Osteocyte (in vitro differentiated cells): ENCODE results near the gene RYR2. TPM values are rescaled to one million over a fixed set of nuclear protein-coding genes. Genes with fewer than 3 reads are reported as not detected.

Experiments used
- DNase-seq: peaks from one replicate; pipeline ENCODE4 v3.0.0; 2021; ENCODE audit warnings: mixed read lengths; ENCODE audit not compliant: unreplicated experiment; ENCODE audit errors: extremely low spot score
- H3K27ac Mint-ChIP-seq: one replicate; pipeline ENCODE4 v1.8.0; 2021; ENCODE audit warnings: mild to moderate bottlenecking, mixed read lengths; ENCODE audit not compliant: unreplicated experiment
- H3K27me3 Mint-ChIP-seq: one replicate; pipeline ENCODE4 v1.8.0; 2021; ENCODE audit warnings: mixed read lengths; ENCODE audit not compliant: unreplicated experiment
- H3K36me3 Mint-ChIP-seq: one replicate; pipeline ENCODE4 v1.8.0; 2021; ENCODE audit warnings: mixed read lengths; ENCODE audit not compliant: unreplicated experiment
- H3K4me1 Mint-ChIP-seq: one replicate; pipeline ENCODE4 v1.8.0; 2021; ENCODE audit warnings: mixed read lengths; ENCODE audit not compliant: unreplicated experiment
- H3K4me3 Mint-ChIP-seq: one replicate; pipeline ENCODE4 v1.8.0; 2021; ENCODE audit warnings: mild to moderate bottlenecking, moderate library complexity, mixed read lengths; ENCODE audit not compliant: unreplicated experiment
- H3K9me3 Mint-ChIP-seq: one replicate; pipeline ENCODE4 v1.8.0; 2021; ENCODE audit warnings: mixed read lengths; ENCODE audit not compliant: unreplicated experiment
- total RNA-seq: library from RNA; stranded (reverse); gene quantifications from 2 replicates; pipeline ENCODE4 v1.2.1, GENCODE V29; 2021
- TF ChIP-seq, protein P1 (sequence below): fragments of 200-600 bp; sonication (generic); IDR thresholded peaks from 2 replicates; pipeline ENCODE4 v1.5.0; 2021; ENCODE audit warnings: antibody characterized with exemption, mild to moderate bottlenecking, moderate library complexity

RYR2 gene
- total RNA-seq, 1 donor from 2014 or later: 0.03 TPM

DNA sequence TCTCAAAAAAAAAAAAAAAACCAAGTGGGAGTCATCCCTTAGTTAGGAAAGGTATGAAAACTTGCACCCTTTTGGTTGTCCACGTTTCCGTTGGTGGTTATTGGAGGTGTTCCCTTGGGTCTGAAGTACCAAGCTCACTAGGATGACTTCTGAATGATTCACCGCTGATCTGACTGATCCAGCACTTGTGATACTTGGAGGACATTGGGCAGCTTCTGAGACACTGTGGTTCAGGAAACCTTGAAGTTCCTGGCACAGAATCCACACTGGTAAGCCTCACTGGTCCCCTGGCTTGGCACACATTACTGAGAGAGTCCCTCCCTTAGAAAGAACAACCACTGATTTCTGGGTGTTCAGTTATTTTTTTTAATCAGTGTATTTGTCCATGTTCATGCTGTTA lies 91.9 kb downstream of the RYR2 start:
- no peak overlapping the region for H3K27ac Mint-ChIP-seq
- H3K4me3 Mint-ChIP-seq: no peak overlapping the region
- no peaks in the 10 kb centered on the region for H3K4me1 Mint-ChIP-seq
- no peaks in the 10 kb centered on the region for H3K27me3 Mint-ChIP-seq
- no peaks in the 10 kb centered on the region for H3K36me3 Mint-ChIP-seq
- TF ChIP-seq, protein P1, sequence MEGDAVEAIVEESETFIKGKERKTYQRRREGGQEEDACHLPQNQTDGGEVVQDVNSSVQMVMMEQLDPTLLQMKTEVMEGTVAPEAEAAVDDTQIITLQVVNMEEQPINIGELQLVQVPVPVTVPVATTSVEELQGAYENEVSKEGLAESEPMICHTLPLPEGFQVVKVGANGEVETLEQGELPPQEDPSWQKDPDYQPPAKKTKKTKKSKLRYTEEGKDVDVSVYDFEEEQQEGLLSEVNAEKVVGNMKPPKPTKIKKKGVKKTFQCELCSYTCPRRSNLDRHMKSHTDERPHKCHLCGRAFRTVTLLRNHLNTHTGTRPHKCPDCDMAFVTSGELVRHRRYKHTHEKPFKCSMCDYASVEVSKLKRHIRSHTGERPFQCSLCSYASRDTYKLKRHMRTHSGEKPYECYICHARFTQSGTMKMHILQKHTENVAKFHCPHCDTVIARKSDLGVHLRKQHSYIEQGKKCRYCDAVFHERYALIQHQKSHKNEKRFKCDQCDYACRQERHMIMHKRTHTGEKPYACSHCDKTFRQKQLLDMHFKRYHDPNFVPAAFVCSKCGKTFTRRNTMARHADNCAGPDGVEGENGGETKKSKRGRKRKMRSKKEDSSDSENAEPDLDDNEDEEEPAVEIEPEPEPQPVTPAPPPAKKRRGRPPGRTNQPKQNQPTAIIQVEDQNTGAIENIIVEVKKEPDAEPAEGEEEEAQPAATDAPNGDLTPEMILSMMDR: no peak
- DNase-seq: no peak
- peaks cover 31% of the 10 kb centered on the region for H3K9me3 Mint-ChIP-seq

DNA sequence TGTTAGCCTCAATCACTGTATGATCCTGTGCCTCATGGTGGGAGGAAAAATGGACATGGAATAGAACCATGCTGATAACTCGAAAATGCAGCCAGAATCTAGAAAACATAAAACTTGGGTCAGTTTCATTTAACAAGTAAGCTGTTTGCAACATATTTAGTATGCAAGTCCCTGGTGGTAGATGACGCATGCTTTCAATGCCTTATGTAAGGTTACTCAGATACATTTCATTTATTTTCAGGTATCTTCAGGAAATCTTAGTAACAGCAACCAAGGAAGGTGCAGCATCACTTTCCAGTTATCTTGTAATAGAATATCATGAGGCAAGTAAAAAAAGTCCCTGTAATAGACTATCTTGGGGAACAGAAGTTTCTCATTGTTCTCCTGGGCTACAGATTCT lies 92.9 kb downstream of the RYR2 start:
- TF ChIP-seq, protein P1: no peak
- DNase-seq: no peak
- no peaks in the 10 kb centered on the region for H3K36me3 Mint-ChIP-seq
- no peaks in the 10 kb centered on the region for H3K4me1 Mint-ChIP-seq
- no peak overlapping the region for H3K4me3 Mint-ChIP-seq
- no peaks in the 10 kb centered on the region for H3K27me3 Mint-ChIP-seq
- H3K9me3 Mint-ChIP-seq: peaks cover 23% of the 10 kb centered on the region
- H3K27ac Mint-ChIP-seq: no peak overlapping the region

DNA sequence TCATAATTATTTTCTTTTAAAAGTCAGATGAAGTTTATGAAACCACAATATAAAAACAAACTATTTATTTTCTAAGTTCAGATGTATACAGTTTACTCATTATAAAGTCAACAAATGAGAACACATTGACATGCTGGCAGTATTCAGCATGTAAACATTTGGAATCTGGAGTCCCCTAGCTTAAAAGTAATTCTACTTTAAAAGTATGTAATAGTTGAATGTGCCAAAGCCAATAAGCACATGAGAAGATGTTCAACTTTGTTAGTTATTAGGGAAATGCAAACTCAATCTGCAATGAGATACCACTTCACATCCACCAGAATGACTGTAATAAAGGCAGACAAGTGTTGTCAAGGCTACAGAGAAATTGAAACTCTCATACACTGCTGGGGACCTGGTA lies 96.6 kb downstream of the RYR2 start:
- TF ChIP-seq, protein P1: no peak
- no peaks in the 10 kb centered on the region for H3K4me1 Mint-ChIP-seq
- no peaks in the 10 kb centered on the region for H3K36me3 Mint-ChIP-seq
- H3K4me3 Mint-ChIP-seq: no peak overlapping the region
- no peaks in the 10 kb centered on the region for H3K27me3 Mint-ChIP-seq
- peaks cover 9% of the 10 kb centered on the region for H3K9me3 Mint-ChIP-seq
- H3K27ac Mint-ChIP-seq: no peak overlapping the region
- DNase-seq: no peak

DNA sequence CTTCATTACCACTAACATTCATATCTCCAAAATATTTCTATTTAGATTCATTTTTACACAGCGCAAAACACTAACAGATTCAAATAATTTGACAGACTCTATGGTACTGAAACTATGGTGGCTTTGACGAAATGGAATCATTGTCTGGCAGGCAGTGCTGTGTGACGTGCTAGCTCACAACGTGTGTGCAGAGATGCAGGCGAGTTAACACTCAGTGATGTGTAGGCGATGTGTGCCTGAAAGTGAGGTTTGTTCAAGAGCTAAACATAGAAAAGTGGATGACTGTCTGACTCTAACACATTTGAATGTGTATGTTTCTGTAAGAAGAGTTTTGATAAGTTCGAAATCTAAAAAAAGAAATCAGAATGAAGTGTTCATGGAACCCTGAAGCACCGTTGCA lies 97.7 kb downstream of the RYR2 start:
- H3K36me3 Mint-ChIP-seq: no peaks in the 10 kb centered on the region
- H3K9me3 Mint-ChIP-seq: peaks cover 9% of the 10 kb centered on the region
- DNase-seq: no peak
- H3K27me3 Mint-ChIP-seq: no peaks in the 10 kb centered on the region
- H3K4me1 Mint-ChIP-seq: no peaks in the 10 kb centered on the region
- H3K4me3 Mint-ChIP-seq: no peak overlapping the region
- TF ChIP-seq, protein P1: no peak
- H3K27ac Mint-ChIP-seq: no peak overlapping the region

DNA sequence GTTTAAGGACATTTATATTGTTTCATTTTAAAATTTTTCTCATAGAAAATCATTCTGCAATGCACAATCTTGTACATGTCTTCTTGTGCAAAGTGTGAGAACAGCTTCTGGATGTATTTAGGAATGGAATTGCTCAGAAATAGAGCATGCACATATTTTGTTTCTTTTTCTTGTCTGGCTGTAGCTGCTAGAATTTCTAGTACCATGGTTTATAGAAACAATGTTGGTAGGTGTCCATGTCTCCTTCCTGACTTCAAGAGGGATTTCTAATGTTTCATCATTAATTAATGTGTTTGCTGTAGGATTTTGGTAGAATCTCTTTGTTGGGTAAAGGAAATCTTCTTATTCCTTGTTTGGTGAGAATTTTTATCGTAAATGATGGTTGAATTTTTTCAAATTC lies 99.0 kb downstream of the RYR2 start:
- TF ChIP-seq, protein P1: no peak
- H3K4me1 Mint-ChIP-seq: no peaks in the 10 kb centered on the region
- H3K9me3 Mint-ChIP-seq: peaks cover 5% of the 10 kb centered on the region
- no peaks in the 10 kb centered on the region for H3K36me3 Mint-ChIP-seq
- no peak overlapping the region for H3K4me3 Mint-ChIP-seq
- no peaks in the 10 kb centered on the region for H3K27me3 Mint-ChIP-seq
- DNase-seq: no peak
- no peak overlapping the region for H3K27ac Mint-ChIP-seq
